NCI-H146 (cell line): Measurements from ENCODE around the gene RIPK4.
A peak's percentile ranks its signal among the peaks of the same experiment; 100 is the strongest.
"Not testable (repeated sequence)": the region's sequence is repeated elsewhere in the genome, so short reads cannot be mapped to it uniquely, and the experiment has no call there.

ENCODE experiments used
- DNase-seq: peaks from one replicate; lab custom pipeline; 2025; lab: John Stamatoyannopoulos, UW

Gene RIPK4

GRCh38 chr21:41737651-41738324 lies 29.1 kb downstream of the RIPK4 start:
- DNase-seq, result no peak

DNA sequence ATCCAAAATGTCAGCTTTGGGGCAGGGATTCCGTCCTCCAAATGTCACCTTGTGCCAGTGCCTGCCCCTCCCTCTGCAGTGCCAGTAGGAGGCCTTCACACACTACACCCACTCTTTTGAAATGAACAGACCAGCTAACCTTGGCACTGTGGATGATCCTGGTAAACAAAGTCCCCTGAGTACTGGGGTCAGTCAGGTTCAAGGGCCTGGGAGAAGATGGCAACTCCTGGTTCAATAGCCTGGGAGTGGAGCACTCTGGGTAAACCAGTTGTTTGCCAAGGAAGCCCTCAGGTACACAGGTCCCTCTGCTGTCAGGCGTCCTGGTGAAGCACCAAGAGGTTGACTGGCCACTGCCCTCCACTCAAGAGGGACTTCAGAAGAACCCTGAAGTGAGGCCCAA lies 30.4 kb downstream of the RIPK4 start:
- no peak for DNase-seq

DNA sequence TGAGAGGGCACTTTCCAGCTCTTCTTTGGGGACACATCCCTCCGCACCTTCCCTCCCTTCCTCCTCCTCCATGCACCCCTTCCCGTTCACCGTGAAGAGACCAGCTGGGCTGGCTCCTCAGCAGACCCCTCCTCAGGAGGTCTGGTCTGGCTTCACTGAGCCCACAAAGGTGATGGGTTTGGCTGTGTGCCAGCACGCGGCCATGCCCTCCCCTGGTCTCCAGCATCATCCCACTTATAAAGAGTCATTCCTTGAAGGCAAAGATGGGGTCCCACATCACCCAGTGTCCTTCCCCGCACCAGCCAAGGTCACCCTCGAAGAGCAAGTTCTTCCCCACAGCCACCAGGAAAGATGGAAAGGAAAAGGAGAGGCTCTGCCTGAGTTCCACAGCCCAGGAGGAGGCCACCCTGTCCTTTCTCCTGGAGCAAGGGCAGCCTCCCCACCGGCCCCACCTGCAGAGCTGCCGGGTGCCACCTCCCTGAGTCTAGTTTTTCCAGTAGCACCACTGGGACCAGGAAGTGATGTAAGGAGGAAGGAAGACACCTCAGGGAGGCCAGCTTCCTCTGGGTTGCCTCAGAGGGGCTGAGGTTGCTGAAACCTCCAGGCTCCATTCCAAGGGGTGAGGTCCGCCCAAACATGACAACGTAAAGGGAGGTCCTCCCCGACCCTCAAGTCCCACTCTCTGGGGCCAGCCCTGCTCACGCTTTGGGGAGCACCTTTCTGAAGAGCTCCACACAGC lies 32.7 kb downstream of the RIPK4 start:
- no peak for DNase-seq

DNA sequence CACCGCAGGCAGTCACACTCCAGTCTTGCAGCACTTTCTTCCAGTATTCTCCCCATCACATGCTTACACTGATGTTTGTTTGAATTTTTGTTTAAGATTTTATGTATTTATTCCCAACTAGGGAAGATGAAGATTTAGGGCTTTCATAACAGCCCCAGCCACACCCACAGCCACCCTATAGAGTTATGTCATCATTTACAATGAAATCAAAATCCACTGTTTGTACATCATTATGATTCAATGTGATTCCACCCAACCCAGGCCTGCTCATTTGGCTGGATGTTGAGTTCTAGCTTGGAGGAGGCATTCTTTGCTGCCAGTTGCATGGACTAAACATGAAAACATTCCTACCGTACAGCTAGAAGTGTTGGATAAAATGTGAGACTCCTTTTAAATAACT lies 35.8 kb downstream of the RIPK4 start:
- DNase-seq, result no peak

GRCh38 chr21:41730367-41730765 lies 36.5 kb downstream of the RIPK4 start:
- no peak for DNase-seq

DNA sequence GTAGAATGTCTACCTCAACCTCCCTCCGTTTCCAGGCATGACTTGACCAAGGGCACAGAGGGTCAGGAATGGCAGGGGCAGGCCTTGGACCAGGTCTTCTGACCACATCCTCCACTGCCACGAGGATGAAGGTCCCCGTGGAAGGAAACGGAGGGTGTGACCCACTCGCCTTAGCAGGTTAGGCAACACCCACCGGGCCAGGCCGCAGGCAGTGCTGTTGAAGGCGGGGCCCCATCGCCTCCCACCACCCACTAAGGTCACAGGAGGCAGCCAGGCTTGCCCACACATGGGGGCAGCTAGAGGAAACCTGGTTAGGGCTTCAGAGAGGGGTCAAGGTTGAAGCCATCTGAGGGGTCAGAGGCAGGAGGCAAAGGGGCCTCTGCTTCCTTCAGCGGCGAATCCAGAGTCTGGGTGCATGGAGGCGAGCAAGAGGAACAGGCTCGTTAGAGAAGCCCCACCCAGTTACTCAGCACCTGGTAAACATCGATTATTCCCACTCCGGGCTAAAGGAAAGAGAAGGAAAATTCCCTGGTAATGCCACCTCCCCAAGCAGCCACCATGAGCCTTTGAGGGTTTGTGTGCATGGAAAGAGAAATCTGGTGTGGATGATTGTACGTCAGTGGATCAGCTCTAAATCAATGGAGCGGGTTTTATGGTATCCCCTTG lies 37.0 kb downstream of the RIPK4 start:
- DNase-seq, result no peak

GRCh38 chr21:41727784-41728763 lies 38.8 kb downstream of the RIPK4 start:
- no peak for DNase-seq

DNA sequence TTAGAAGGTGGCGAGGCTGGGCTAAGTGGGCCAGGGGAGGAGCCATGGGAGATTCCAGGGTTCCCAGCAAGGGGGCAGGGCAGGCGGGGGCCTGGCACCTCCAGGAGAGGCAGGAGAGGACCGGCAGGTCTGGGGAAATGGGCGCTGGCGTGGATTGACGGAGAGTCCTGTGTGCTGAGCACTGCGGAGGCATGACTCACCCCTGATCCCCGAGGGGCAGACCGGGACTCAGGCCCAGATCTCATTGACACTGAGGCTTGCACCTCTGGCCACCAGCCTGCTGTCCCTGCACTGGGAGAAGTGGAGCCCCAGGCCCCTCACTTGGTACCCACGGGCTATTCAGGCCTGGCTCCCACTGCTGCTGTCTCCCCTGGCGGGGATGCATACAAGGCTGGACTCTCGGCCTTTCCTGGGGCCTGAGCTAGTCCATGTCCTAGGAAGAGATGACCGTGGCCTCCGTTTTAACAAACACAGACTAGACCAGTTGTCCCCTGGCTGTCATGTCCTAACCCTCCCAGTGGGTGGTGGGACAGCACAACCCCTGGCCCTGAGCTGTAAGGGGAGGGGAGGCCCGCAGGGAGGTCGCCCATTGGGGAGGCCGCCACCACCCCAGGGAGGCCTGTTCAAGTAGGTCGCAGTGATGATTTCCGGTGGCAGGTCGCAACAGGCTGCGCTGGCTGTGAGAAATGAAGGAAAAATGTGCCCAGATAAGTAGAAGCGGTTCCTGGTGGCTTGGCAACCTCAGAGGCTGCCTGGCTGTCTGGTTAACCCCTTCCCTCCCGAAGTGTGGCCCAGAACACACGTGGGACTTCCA lies 39.7 kb downstream of the RIPK4 start:
- DNase-seq, result no peak

DNA sequence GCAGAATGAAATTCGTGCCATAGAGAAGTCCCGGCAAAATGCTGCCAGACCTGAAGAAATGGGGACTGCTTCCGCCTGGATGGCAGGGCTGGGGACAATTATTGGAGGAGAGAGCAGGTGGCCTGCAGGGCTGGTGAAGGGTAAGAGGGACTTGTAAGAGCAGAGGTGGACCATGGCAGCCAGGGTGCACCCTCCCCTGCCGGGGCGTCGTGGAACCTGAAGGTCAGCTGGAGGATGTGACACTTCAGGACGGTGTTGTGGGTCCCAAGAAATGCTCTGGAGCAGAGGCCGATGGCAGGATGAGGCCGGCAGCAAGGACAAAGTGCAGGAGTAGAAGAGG lies 40.3 kb downstream of the RIPK4 start:
- no peak for DNase-seq

GRCh38 chr21:41726058-41726558 lies 40.7 kb downstream of the RIPK4 start:
- no peak for DNase-seq

- DNase-seq, result no peak
Measured at GRCh38 chr21:41725421-41726031, 41.3 kb downstream of the RIPK4 start.

DNA sequence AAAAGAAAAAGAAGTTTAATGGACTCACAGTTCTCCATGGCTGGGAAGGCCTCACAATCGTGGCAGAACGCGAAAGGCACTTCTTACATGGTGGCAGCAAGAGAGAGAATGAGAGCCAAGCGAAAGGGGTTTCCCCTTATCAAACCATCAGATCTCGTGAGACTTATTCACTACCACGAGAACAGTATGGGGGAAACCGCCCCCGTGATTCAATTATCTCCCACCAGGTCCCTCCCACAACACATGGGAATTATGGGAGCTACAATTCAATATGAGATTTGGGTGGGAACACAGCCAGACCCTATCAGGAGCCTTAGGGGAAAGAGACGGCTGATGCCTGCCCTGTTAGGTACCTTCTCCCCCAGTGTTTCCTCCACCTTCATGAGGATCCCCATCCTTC lies 43.0 kb downstream of the RIPK4 start:
- DNase-seq, result not testable (repeated sequence)

DNA sequence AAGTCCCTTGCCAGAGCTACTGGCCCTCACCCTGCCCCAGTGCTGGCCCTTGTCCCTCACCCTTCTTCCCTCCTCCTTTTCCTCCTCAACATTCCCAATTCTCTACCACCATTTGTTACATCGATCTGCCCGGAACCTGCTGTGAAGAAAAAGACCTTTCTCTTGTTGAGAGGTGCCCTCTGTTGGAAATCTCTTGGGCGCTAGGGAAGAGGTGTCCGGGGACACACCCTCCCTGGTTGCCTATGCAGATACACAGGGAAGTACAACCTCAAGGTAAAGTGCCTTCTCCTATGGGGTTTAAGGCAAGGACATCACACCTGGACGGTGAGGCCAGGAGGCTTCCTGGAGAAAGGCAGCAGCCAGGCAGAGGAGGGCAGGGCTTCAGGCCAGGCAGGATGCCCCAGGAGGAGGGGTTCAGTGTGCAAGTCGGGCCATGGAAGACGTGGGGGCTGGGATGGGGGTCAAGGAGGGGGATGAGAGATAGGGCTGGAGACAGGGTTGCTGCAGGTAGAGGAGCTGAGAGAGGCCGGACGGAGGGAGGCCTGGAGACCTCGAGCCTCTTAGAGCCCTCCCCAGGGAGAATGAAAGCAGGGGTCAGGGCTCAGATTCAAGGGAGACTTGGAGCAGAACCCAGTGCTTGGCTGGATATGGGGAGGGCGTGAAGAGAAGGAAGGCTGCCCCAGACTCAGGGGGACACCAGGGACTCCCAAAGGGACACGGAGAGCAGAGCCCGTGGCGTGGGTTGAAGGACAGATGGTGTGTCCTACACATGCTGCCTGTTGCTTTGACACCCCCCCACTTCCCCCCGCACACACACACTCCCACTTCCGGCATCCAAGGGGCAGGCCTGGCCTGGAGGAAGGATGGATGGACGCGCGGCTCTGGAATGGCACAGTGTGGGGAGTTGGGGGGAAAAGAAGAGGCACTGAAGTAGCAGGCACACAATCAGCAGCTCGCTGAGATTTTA lies 44.5 kb downstream of the RIPK4 start:
- peak; percentile 56 for DNase-seq

DNA sequence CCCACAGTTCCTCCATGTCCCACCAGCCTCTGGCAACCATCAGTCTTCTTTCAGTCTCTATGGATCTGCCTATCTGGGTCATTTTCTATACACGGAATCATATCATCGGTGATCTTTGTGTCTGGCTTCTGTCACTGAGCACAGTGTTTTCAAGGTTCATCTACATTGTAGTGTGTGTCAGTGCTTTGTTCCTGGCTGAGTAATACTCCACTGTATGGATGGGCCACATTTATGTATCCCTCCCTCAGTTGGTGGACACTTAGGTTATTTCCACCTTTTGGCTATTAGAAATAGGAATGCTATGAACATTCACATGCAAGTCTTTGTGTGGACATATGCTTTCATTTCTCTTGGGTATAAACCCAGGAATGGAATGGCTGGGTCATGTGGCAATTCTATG lies 46.6 kb downstream of the RIPK4 start:
- no peak for DNase-seq

DNA sequence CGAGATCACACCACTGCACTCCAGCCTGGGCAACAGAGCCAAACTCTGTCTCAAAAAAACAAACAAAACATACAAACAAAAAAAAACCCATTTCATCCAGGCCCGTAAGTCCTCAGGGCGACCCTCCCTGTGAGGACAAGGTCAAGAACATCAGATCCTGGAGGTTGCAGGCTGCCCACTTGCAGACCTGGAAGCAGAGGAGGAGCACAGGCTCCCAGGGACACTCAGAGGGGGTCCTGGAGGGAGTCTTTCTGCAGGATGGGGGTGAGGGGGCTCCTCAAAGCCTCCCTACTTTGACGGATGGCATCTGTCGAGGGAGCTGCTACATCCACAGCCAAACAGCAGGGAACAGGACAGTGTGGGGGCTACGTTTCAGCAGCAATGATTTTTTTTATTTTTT lies 47.2 kb downstream of the RIPK4 start:
- no peak for DNase-seq

DNA sequence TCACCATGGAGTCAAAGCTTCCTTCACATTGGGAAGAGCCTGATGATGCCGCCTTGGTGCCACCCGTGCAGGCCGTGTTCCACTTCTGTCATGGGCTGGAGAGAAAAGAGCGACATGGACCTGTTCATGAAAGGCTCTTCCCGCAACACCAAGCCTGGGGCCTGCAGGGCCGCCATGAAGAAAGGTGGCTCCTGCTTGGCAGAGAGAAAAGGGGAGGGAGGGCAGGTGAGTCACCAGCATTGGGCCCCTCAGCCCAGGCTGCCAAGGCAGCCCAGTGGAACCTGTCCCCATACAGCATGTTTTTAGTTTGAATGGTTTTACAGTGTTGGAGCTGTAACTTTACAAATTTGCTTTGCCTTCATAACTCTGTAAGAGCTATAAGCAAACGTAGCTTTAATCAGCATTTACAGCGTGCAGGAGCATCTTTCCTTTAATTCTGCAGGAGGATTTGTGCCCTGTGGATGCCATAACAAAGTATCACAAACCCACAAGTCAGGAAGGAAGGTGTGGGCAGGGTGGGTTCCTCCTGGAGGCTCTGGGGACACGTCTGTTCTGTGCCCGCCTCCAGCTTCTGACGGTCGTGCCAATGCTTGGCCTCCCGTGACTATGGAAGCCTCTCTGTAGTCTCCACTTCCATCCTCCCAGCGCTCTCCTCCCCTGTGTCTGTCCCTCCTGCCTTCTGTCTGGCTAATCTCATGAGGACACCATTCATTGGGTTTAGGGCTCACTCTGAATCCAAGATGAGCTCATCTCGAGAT lies 49.1 kb downstream of the RIPK4 start:
- no peak for DNase-seq

DNA sequence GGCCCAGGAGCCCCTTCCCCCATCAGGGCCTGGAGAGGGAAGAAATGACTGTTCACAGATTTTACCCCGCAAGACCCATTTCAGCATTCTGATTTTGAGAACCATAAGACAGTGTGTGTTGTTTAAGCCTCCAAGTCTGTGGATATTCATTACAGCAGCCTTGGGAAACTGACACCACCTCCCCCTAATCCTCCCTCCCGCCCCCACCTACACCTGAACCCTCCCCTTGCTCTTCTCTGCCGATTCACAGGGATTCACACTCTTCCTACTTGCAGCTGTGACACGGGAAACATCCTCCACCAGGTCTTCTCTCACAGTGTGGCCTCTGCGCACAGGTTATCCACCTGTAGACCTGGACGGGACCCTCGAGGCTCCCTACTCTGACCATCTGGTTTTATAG lies 50.1 kb downstream of the RIPK4 start:
- no peak for DNase-seq

- DNase-seq, result peak; percentile 28
Measured at GRCh38 chr21:41715649-41716281, 51.1 kb downstream of the RIPK4 start.
